Nephron (organoid): ENCODE data around the gene CAPN15.
A peak's percentile ranks its signal among the peaks of the same experiment; 100 is the strongest.

ENCODE experiments used
- H3K27ac Mint-ChIP-seq, 3 experiments: 2 replicates each; pipeline ENCODE4 v1.8.0; 2020; ENCODE audit warnings: mixed read lengths in 3 of 3, mild to moderate bottlenecking in 2 of 3, moderate library complexity in 1 of 3
- H3K27me3 Mint-ChIP-seq: 2 replicates; pipeline ENCODE4 v1.8.0; 2021; ENCODE audit warnings: low read depth, mild to moderate bottlenecking, moderate library complexity, mixed read lengths
- H3K36me3 Mint-ChIP-seq: 2 replicates; pipeline ENCODE4 v1.8.0; 2020; ENCODE audit warnings: low read depth, mixed read lengths
- H3K4me1 Mint-ChIP-seq: 2 replicates; pipeline ENCODE4 v1.8.0; 2020; ENCODE audit warnings: mixed read lengths
- H3K4me3 Mint-ChIP-seq, 3 experiments: 2 replicates each; pipeline ENCODE4 v1.8.0; 2020; ENCODE audit warnings: mild to moderate bottlenecking in 3 of 3, mixed read lengths in 3 of 3, moderate library complexity in 2 of 3
- H3K9me3 Mint-ChIP-seq: 2 replicates; pipeline ENCODE4 v1.8.0; 2020; ENCODE audit warnings: mixed read lengths
- TF ChIP-seq, protein P1 (sequence below), 3 experiments: fragments of 200-600 bp; sonication (generic); IDR thresholded peaks; one replicate each; pipeline ENCODE4 v1.5.0; 2021; ENCODE audit warnings: antibody characterized with exemption in 3 of 3; ENCODE audit not compliant: unreplicated experiment in 3 of 3

CAPN15 gene

DNA sequence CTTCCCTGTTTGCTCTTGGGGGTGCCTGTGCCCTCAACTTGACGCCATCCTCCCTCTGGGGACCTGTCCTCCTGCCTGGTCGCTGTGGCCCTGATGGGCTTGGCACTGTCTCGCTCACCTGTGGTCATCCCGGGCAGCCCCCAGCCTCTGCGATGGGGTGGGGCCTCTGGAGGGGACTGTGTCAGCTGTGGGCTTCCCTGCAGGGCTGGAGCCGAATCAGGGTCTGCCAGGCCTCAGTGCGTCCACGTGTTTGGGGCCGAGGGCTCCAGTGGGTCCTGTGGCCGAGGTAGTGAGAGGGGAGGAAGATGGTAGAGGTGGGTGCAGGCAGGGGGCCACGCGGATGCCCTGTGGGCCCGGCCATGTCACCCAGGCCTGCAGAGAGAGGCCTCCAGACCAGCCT is 50.3 kb downstream of the CAPN15 start:
- no peaks in the 10 kb centered on the region for H3K9me3 Mint-ChIP-seq
- no peaks in the 10 kb centered on the region for H3K27me3 Mint-ChIP-seq
- H3K4me1 Mint-ChIP-seq: no peaks in the 10 kb centered on the region

GRCh38 chr16:578232-578869 is 50.8 kb downstream of the CAPN15 start:
- no peak overlapping the region for H3K27ac Mint-ChIP-seq
- H3K27me3 Mint-ChIP-seq: no peaks in the 10 kb centered on the region
- no peaks in the 10 kb centered on the region for H3K4me1 Mint-ChIP-seq
- no peaks in the 10 kb centered on the region for H3K9me3 Mint-ChIP-seq
- H3K4me3 Mint-ChIP-seq: no peak overlapping the region
- TF ChIP-seq, protein P1, sequence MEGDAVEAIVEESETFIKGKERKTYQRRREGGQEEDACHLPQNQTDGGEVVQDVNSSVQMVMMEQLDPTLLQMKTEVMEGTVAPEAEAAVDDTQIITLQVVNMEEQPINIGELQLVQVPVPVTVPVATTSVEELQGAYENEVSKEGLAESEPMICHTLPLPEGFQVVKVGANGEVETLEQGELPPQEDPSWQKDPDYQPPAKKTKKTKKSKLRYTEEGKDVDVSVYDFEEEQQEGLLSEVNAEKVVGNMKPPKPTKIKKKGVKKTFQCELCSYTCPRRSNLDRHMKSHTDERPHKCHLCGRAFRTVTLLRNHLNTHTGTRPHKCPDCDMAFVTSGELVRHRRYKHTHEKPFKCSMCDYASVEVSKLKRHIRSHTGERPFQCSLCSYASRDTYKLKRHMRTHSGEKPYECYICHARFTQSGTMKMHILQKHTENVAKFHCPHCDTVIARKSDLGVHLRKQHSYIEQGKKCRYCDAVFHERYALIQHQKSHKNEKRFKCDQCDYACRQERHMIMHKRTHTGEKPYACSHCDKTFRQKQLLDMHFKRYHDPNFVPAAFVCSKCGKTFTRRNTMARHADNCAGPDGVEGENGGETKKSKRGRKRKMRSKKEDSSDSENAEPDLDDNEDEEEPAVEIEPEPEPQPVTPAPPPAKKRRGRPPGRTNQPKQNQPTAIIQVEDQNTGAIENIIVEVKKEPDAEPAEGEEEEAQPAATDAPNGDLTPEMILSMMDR (IDR thresholded peaks at IDR 0.05; ENCODE audit: unreplicated experiment in 3 of 3): no peak
- no peaks in the 10 kb centered on the region for H3K36me3 Mint-ChIP-seq

More for the DNA sequence above, 50.3 kb downstream of the CAPN15 start:
- TF ChIP-seq, protein P1 (IDR thresholded peaks at IDR 0.05; ENCODE audit: unreplicated experiment in 3 of 3): no peak
- Mint-ChIP-seq H3K4me3 (no peak overlapping the region), H3K27ac (no peak overlapping the region), H3K36me3 (no peaks in the 10 kb centered on the region)

DNA sequence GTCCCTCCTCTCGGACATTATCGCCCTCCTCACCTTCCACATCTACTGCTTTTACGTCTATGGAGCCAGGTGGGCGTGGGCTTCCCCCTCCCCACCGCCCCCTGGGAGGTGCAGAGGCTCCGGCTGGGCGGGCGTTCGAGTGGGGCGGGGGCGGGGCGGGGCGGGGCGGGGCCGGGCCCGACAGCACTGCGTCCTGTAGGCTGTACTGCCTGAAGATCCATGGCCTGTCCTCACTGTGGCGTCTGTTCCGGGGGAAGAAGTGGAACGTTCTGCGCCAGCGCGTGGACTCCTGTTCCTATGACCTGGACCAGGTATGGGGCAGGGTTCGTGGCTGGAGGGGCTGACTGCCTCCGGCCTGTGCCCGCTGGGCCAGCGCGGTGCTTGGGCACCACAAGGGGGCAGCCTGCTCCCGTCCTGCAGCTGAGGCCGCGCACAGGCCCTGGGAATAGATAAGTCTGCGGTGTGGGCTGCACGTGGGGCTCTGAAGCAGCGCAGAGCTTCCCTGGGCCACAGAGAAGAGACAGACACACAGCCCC is 51.4 kb downstream of the CAPN15 start:
- Mint-ChIP-seq H3K4me1 (no peaks in the 10 kb centered on the region), H3K4me3 (no peak overlapping the region), H3K27me3 (no peaks in the 10 kb centered on the region), H3K27ac (no peak overlapping the region), H3K9me3 (no peaks in the 10 kb centered on the region), H3K36me3 (no peaks in the 10 kb centered on the region)
- TF ChIP-seq, protein P1 (IDR thresholded peaks at IDR 0.05; ENCODE audit: unreplicated experiment in 3 of 3): peak; percentile 58 to 76 (median 74)

DNA sequence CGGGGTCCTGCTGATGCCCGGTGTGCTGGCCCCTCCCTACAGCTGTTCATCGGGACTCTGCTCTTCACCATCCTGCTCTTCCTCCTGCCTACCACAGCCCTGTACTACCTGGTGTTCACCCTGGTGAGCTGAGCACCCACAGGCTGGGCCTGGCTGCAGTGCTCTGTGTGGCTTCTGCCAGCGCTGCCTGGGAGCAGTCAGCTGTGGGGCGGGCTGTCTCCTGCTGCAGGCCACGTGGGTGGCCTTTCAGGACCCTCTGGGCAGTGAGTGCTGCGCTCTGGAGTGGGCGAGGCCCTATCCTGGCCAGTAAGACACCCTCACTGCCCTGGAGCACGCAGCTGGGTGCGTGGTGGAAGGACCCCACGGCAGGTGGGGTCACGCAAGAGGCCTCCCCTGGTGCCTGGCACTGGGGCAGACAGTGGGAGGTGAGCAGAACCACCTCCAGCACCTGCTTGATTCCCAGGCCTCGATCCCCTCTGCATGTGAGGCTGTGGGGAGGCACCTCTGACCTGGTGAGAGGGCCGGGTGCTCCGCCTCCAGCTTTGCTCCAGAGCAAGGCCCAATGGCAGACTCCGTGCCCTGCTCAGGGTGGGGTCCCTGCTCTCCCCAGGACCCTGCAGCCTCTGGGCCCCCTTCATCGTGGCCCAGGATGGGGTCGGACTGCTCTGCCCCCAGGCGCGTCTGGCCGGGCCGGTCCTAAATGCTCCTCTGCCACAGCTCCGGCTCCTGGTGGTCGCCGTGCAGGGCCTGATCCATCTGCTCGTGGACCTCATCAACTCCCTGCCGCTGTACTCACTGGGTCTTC is 52.8 kb downstream of the CAPN15 start:
- Mint-ChIP-seq H3K27ac (no peak overlapping the region), H3K27me3 (no peaks in the 10 kb centered on the region), H3K36me3 (no peaks in the 10 kb centered on the region), H3K4me3 (no peak overlapping the region), H3K9me3 (no peaks in the 10 kb centered on the region), H3K4me1 (no peaks in the 10 kb centered on the region)
- TF ChIP-seq, protein P1 (IDR thresholded peaks at IDR 0.05; ENCODE audit: unreplicated experiment in 3 of 3): no peak

GRCh38 chr16:580946-581498 is 53.5 kb downstream of the CAPN15 start:
- no peak overlapping the region for H3K27ac Mint-ChIP-seq
- TF ChIP-seq, protein P1 (IDR thresholded peaks at IDR 0.05; ENCODE audit: unreplicated experiment in 3 of 3): no peak
- H3K4me1 Mint-ChIP-seq: peaks cover 5% of the 10 kb centered on the region
- H3K36me3 Mint-ChIP-seq: no peaks in the 10 kb centered on the region
- H3K27me3 Mint-ChIP-seq: peaks cover 4% of the 10 kb centered on the region
- H3K4me3 Mint-ChIP-seq: no peak overlapping the region
- H3K9me3 Mint-ChIP-seq: no peaks in the 10 kb centered on the region
